ENCODE data around the gene CXorf38.

CXorf38 gene

GRCh38 chrX:40661489-40661888 is 14.1 kb upstream of the CXorf38 start:
- Histone ChIP-seq H3K4me1 (ENCODE audit: control insufficient read depth, insufficient read depth, low read length) (peaks cover 7% of the 10 kb centered on the region; the same call in 1 of the 2 replicates), H3K9me3 (ENCODE audit: control insufficient read depth, insufficient read depth, low read length) (no peaks in the 10 kb centered on the region), H3K4me3 (ENCODE audit: low read depth, low read length) (no peak overlapping the region), H3K27ac (ENCODE audit: low read depth, low read length) (no peak overlapping the region), H3K36me3 (ENCODE audit: control insufficient read depth, insufficient read depth, low read length) (peaks cover 92% of the 10 kb centered on the region), H3K9ac (ENCODE audit: low read depth, low read length) (no peak overlapping the region), H3K27me3 (ENCODE audit: control insufficient read depth, insufficient read depth, low read length) (no peaks in the 10 kb centered on the region)

- no peak overlapping the region for H3K27ac ChIP-seq (ENCODE audit: low read depth, low read length)
- peaks cover 85% of the 10 kb centered on the region for H3K36me3 ChIP-seq (ENCODE audit: control insufficient read depth, insufficient read depth, low read length)
- H3K9me3 ChIP-seq (ENCODE audit: control insufficient read depth, insufficient read depth, low read length): no peaks in the 10 kb centered on the region
- no peak overlapping the region for H3K4me3 ChIP-seq (ENCODE audit: low read depth, low read length)
- H3K4me1 ChIP-seq (ENCODE audit: control insufficient read depth, insufficient read depth, low read length): peaks cover 7% of the 10 kb centered on the region; the same call in 1 of the 2 replicates
- no peaks in the 10 kb centered on the region for H3K27me3 ChIP-seq (ENCODE audit: control insufficient read depth, insufficient read depth, low read length)
- no peak overlapping the region for H3K9ac ChIP-seq (ENCODE audit: low read depth, low read length)
Observed at GRCh38 chrX:40660381-40660780, 13.0 kb upstream of the CXorf38 start.

- Histone ChIP-seq H3K27me3 (ENCODE audit: control insufficient read depth, insufficient read depth, low read length) (no peaks in the 10 kb centered on the region), H3K4me1 (ENCODE audit: control insufficient read depth, insufficient read depth, low read length) (no peaks in the 10 kb centered on the region), H3K27ac (ENCODE audit: low read depth, low read length) (no peak overlapping the region), H3K9ac (ENCODE audit: low read depth, low read length) (no peak overlapping the region), H3K4me3 (ENCODE audit: low read depth, low read length) (no peak overlapping the region), H3K36me3 (ENCODE audit: control insufficient read depth, insufficient read depth, low read length) (peaks cover 82% of the 10 kb centered on the region), H3K9me3 (ENCODE audit: control insufficient read depth, insufficient read depth, low read length) (no peaks in the 10 kb centered on the region)
Observed at GRCh38 chrX:40653535-40653934, 6.2 kb upstream of the CXorf38 start.

GRCh38 chrX:40652664-40653063 is 5.3 kb upstream of the CXorf38 start:
- Histone ChIP-seq H3K4me3 (ENCODE audit: low read depth, low read length) (no peak overlapping the region), H3K9ac (ENCODE audit: low read depth, low read length) (no peak overlapping the region), H3K4me1 (ENCODE audit: control insufficient read depth, insufficient read depth, low read length) (no peaks in the 10 kb centered on the region), H3K9me3 (ENCODE audit: control insufficient read depth, insufficient read depth, low read length) (no peaks in the 10 kb centered on the region), H3K27me3 (ENCODE audit: control insufficient read depth, insufficient read depth, low read length) (no peaks in the 10 kb centered on the region), H3K27ac (ENCODE audit: low read depth, low read length) (no peak overlapping the region), H3K36me3 (ENCODE audit: control insufficient read depth, insufficient read depth, low read length) (peaks cover 74% of the 10 kb centered on the region)

DNA sequence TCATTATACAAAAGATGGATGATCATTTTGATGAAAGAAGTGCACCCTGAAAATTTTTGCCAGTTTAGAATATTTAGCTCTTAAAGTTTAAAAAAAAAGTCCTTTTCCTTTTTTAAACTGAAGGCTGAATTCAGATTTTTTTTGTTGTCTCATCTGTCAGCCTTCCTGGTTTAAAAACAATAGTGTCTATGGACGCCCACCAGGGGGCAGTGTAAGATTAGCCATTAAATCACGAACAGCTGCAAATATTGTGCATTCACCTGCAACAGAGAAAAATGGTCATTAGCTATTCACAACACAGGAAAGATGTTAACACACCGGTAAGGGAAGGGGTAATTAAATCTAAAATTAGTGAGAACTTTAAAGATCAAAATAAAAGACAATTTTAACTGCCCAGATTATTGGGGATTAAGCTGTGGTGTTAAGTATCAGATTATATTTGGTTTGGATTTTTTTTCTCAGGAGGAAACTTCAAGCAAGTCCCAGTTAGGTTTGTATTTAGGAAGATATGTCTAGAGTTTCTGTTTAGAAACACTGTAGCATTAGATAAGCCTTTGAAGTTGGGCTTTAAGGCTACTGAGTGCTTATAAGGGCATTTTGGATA is 4.4 kb upstream of the CXorf38 start:
- Histone ChIP-seq H3K4me1 (ENCODE audit: control insufficient read depth, insufficient read depth, low read length) (no peaks in the 10 kb centered on the region), H3K27me3 (ENCODE audit: control insufficient read depth, insufficient read depth, low read length) (no peaks in the 10 kb centered on the region), H3K36me3 (ENCODE audit: control insufficient read depth, insufficient read depth, low read length) (peaks cover 65% of the 10 kb centered on the region), H3K9ac (ENCODE audit: low read depth, low read length) (no peak overlapping the region), H3K4me3 (ENCODE audit: low read depth, low read length) (no peak overlapping the region), H3K27ac (ENCODE audit: low read depth, low read length) (no peak overlapping the region), H3K9me3 (ENCODE audit: control insufficient read depth, insufficient read depth, low read length) (no peaks in the 10 kb centered on the region)

DNA sequence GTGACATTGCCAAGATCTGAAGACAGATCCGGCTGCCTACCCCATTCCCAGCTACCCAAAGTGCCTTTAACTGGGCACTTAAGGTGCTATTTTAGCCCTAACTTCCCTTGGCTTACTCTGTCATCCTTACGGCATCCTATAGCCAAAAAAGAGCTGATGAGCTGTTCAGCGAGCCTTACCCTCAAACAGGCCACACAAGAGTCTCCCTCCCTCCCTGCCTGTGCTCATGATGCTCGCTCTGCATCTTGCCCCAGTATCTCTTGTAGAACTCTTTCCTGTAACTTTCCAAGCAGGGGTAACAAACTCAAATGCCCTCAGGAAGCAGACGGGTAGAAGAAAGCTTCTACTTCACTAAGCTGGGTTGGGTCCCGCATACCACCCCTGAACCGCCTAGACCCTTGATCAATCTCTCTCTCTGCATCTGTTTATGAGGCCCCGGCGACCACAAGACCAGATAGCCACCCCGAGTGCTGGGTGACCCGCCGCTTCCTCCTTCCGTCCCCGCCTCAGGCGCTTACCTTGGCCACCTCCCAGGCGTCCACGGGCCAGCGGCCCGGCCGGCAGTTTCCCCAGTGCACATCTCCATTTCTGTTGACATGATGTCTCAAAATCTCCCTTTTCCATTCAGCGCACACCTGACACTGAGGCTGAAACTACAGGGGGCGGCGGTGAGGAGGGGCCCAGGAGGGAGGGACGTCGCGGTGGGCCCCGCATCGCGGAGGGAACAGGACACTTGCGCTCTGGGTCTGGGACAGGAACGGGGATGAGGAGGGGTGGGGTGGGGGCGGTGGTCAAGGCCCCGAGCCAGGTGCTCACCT is 663 bp downstream of the CXorf38 start:
- H3K4me3 ChIP-seq (ENCODE audit: low read depth, low read length): peak overlapping the region; percentile 80
- no peaks in the 10 kb centered on the region for H3K27me3 ChIP-seq (ENCODE audit: control insufficient read depth, insufficient read depth, low read length)
- peaks cover 27% of the 10 kb centered on the region for H3K36me3 ChIP-seq (ENCODE audit: control insufficient read depth, insufficient read depth, low read length)
- peaks cover 3% of the 10 kb centered on the region; the same call in 1 of the 2 replicates for H3K4me1 ChIP-seq (ENCODE audit: control insufficient read depth, insufficient read depth, low read length)
- peak overlapping the region; percentile 73 for H3K9ac ChIP-seq (ENCODE audit: low read depth, low read length)
- peak overlapping the region; percentile 74 for H3K27ac ChIP-seq (ENCODE audit: low read depth, low read length)
- H3K9me3 ChIP-seq (ENCODE audit: control insufficient read depth, insufficient read depth, low read length): no peaks in the 10 kb centered on the region

DNA sequence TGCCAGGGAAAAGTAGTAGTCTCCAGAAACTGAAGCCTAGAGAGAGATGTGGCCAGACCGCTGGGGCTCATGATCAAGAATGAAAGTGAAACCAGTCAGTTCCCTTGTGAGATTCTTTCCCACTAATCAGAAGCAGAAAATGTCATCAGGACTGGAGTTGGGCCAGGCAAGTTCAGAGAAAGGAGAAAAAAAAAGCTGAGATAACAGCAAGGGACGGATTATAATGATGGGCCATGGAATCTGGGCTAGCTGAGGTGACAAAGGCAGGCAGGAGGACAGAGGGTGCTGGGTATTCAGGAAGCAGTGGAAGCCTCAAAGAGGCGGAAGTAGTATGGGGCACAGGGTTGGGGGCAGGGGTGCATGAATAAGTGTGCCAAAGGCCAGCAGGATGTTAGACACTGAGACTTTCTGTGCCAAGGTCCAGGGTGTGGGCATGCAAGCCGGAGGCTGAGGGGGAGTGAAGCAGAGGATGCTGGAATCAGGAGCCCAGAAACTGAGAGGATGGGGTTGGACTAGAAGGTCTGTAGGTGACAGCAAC is 2.5 kb downstream of the CXorf38 start:
- no peaks in the 10 kb centered on the region for H3K27me3 ChIP-seq (ENCODE audit: control insufficient read depth, insufficient read depth, low read length)
- peaks cover 3% of the 10 kb centered on the region; the same call in 1 of the 2 replicates for H3K4me1 ChIP-seq (ENCODE audit: control insufficient read depth, insufficient read depth, low read length)
- no peak overlapping the region for H3K9ac ChIP-seq (ENCODE audit: low read depth, low read length)
- no peaks in the 10 kb centered on the region for H3K9me3 ChIP-seq (ENCODE audit: control insufficient read depth, insufficient read depth, low read length)
- H3K4me3 ChIP-seq (ENCODE audit: low read depth, low read length): no peak overlapping the region
- H3K27ac ChIP-seq (ENCODE audit: low read depth, low read length): no peak overlapping the region
- H3K36me3 ChIP-seq (ENCODE audit: control insufficient read depth, insufficient read depth, low read length): peaks cover 10% of the 10 kb centered on the region; the same call in 1 of the 2 replicates

- Histone ChIP-seq H3K9me3 (ENCODE audit: control insufficient read depth, insufficient read depth, low read length) (no peaks in the 10 kb centered on the region), H3K9ac (ENCODE audit: low read depth, low read length) (no peak overlapping the region), H3K4me3 (ENCODE audit: low read depth, low read length) (no peak overlapping the region), H3K36me3 (ENCODE audit: control insufficient read depth, insufficient read depth, low read length) (peaks cover 14% of the 10 kb centered on the region), H3K27ac (ENCODE audit: low read depth, low read length) (no peak overlapping the region), H3K4me1 (ENCODE audit: control insufficient read depth, insufficient read depth, low read length) (peaks cover 3% of the 10 kb centered on the region; the same call in 1 of the 2 replicates), H3K27me3 (ENCODE audit: control insufficient read depth, insufficient read depth, low read length) (no peaks in the 10 kb centered on the region)
Observed at GRCh38 chrX:40644176-40644575, 3.2 kb downstream of the CXorf38 start.

DNA sequence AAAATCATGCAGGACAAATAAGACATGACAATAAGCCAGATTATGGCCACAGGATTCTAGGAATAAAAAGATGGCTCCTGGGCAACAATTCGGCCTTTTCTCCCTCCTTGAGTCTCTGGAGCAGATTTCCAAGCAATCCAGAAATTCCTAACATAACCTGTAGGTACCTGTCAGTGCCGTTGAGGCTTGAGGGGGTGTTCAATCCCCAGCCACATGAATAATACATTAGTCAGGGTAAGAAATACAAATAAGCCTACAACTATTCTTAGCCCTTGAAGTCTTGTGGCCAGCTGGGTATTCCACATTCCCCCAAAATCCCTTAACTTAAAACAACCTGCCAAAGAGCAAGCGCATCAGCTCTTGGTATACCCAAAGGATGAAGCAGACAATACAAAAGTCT is 9.7 kb downstream of the CXorf38 start:
- Histone ChIP-seq H3K27ac (ENCODE audit: low read depth, low read length) (no peak overlapping the region), H3K9me3 (ENCODE audit: control insufficient read depth, insufficient read depth, low read length) (no peaks in the 10 kb centered on the region; the same call in 1 of the 2 replicates), H3K27me3 (ENCODE audit: control insufficient read depth, insufficient read depth, low read length) (no peaks in the 10 kb centered on the region), H3K4me1 (ENCODE audit: control insufficient read depth, insufficient read depth, low read length) (no peaks in the 10 kb centered on the region), H3K4me3 (ENCODE audit: low read depth, low read length) (no peak overlapping the region), H3K36me3 (ENCODE audit: control insufficient read depth, insufficient read depth, low read length) (peaks cover 69% of the 10 kb centered on the region), H3K9ac (ENCODE audit: low read depth, low read length) (no peak overlapping the region)

DNA sequence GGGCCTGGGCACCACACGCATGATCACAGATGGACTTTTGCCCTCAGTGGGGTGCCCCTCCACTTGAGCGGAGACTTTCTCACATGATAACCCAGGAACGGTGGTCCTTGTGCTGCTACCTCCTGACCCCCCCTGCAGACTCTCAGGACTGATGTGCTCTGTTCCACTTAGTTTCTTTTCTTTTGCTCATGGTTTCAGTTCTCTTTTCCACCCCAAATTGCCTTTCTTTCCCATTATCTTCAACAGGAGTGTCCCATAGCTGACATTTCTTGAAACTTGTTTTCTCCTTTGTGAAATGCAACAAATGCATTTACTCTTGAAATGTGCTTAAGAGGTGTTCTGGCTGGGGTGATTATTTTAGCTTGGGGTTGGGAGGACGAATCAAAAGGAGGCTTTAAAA is 15.2 kb downstream of the CXorf38 start:
- Histone ChIP-seq H3K9me3 (ENCODE audit: control insufficient read depth, insufficient read depth, low read length) (no peaks in the 10 kb centered on the region), H3K36me3 (ENCODE audit: control insufficient read depth, insufficient read depth, low read length) (peaks cover 78% of the 10 kb centered on the region)

GRCh38 chrX:40628506-40628905 is 18.9 kb downstream of the CXorf38 start:
- H3K4me3 ChIP-seq (ENCODE audit: low read depth, low read length): no peak overlapping the region
- no peaks in the 10 kb centered on the region for H3K27me3 ChIP-seq (ENCODE audit: control insufficient read depth, insufficient read depth, low read length)
- no peak overlapping the region for H3K27ac ChIP-seq (ENCODE audit: low read depth, low read length)
- peaks cover 45% of the 10 kb centered on the region for H3K36me3 ChIP-seq (ENCODE audit: control insufficient read depth, insufficient read depth, low read length)
- no peak overlapping the region for H3K9ac ChIP-seq (ENCODE audit: low read depth, low read length)
- H3K9me3 ChIP-seq (ENCODE audit: control insufficient read depth, insufficient read depth, low read length): no peaks in the 10 kb centered on the region
- no peaks in the 10 kb centered on the region for H3K4me1 ChIP-seq (ENCODE audit: control insufficient read depth, insufficient read depth, low read length)

More for the DNA sequence above, 15.2 kb downstream of the CXorf38 start:
- H3K9ac ChIP-seq (ENCODE audit: low read depth, low read length): no peak overlapping the region
- no peaks in the 10 kb centered on the region for H3K4me1 ChIP-seq (ENCODE audit: control insufficient read depth, insufficient read depth, low read length)
- no peak overlapping the region for H3K4me3 ChIP-seq (ENCODE audit: low read depth, low read length)
- no peak overlapping the region for H3K27ac ChIP-seq (ENCODE audit: low read depth, low read length)
- H3K27me3 ChIP-seq (ENCODE audit: control insufficient read depth, insufficient read depth, low read length): no peaks in the 10 kb centered on the region
